Umbilical cord (tissue), 2 donors: Measurements from ENCODE around the gene CEP250. TPM values are rescaled to one million over a fixed set of nuclear protein-coding genes. Genes with fewer than 3 reads are reported as not detected.
"Not testable (repeated sequence)": the region's sequence is repeated elsewhere in the genome, so short reads cannot be mapped to it uniquely, and the experiment has no call there.

ENCODE experiments used
- DNase-seq: peaks from one replicate; pipeline ENCODE4 v3.0.0-alpha.2; 2015; ENCODE audit warnings: low spot score
- total RNA-seq: library from RNA; depleted of rRNA; stranded (reverse); fragments of >200 nt; gene quantifications from one replicate; pipeline ENCODE4 v1.2.3, GENCODE V29; 2014; ENCODE audit warnings: low replicate concordance; ENCODE audit not compliant: insufficient read depth

Gene CEP250
- 3.9 TPM for total RNA-seq

DNA sequence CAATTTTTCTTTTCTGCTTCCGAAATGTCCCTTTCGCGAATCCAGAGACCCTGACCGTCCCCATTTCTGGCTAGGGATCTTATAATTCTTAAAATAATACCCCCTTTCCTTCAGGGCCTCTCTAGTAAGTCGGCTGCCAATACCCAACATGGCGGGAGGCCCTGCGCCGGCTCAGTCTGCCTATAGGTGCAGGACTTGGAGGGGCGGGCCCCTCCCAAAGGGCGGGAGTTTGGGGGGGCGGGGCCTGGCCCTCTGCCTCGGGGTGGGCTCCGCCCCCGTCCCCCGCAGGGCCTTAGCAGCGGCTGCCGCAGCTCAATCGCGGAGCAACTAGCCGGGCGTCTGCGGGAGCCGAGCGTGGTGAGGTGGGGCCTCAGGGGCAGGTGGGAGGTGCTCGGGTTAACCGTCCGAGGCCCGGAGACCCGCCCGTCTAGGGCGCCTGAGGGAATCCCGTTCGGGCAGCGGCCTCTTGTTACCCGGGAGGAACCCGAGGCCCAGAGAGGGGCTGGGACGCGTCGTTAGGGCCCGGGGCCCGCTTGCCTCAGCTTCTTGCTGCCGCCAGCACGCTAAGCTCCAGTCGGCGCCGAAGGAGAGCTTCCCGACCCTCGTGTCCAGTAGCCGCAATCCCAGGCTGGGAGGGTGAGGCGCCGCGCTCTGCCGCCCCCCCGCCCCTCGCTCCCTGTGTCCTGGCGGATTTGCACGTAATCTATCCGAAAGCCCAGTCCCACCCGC lies at the start of gene CEP250:
Gene CEP250, plus strand, starts transcription at position 718 of the 729 bp plus-strand sequence. CDS start 6,770 bp downstream, outside the sequence.
- DNase-seq = peak; percentile 97

DNA sequence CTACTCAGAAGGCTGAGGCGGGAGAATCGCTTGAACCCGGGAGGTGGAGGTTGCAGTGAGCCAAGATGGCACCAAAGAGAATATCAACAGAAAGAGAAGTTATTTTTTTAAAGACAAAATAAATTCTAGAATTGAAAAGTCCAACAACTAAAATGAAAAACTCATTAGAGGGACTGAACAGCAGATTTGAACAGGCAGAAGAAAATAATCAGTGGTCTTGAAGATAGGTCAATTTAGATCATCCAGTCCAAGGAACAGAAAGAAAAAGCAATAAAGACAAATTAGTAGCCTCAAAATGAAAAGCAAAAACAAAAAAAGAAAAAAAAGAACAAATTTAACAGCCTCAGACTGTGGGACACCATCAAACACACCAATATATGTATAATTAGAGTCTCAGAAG lies 49.6 kb upstream of the CEP250 start:
- no peak for DNase-seq

DNA sequence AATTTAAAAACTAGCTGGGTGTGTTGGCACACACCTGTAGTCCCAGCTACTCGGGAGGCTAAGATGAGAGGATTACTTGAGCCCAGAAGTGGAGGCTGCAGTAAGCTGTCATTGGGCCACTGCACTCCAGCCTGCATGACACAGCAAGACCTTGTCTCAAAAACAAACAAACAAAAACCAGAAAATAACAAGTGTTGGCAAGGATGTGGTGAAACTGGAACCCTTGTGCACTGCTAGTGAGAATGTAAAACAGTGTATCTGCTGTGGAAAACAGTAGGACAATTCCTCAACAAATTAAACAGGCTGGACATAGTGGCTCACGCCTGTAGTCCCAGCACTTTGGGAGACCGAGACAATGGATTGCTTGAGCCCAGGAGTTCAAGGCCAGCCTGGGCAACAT lies 47.1 kb upstream of the CEP250 start:
- no peak for DNase-seq

DNA sequence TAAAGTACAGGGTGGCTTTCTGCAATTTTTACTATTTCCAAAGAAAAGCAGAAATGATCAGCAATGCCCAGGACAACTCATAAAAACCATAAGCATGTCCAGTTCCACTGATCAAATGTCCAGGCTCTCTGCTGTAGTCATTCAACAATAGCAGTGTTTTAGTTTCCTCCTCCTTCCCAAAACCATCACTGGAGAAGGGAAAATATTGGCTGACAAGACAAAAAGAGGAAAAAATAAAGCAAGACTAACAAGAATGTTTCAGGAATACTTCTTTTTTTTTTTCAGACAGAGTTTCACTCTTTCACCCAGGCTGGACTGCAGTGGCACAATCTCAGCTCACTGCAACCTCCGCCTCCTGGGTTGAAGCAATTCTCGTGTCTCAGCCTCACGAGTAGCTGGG lies 45.9 kb upstream of the CEP250 start:
- DNase-seq = no peak

DNA sequence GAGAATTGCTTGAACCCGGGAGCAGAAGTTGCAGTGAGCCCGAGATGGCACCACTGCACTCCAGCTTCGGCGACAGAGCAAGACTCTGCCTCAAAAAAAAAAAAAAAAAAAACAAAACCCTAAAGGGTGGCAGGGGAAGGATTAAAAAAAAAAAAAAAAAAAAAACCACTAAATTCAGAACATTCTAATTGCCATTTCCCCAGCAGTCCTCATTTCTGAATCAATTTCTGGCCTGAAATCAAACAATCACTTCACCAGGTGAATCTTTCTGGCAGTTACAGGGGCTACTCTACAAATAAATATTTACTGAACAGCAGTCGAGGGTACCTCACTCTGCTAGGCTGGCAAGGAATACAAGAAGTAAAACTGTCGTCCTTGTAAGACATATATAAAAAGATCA lies 44.8 kb upstream of the CEP250 start:
- DNase-seq = no peak

- DNase-seq = no peak
Observed at GRCh38 chr20:35421322-35421721, 34.1 kb upstream of the CEP250 start.

DNA sequence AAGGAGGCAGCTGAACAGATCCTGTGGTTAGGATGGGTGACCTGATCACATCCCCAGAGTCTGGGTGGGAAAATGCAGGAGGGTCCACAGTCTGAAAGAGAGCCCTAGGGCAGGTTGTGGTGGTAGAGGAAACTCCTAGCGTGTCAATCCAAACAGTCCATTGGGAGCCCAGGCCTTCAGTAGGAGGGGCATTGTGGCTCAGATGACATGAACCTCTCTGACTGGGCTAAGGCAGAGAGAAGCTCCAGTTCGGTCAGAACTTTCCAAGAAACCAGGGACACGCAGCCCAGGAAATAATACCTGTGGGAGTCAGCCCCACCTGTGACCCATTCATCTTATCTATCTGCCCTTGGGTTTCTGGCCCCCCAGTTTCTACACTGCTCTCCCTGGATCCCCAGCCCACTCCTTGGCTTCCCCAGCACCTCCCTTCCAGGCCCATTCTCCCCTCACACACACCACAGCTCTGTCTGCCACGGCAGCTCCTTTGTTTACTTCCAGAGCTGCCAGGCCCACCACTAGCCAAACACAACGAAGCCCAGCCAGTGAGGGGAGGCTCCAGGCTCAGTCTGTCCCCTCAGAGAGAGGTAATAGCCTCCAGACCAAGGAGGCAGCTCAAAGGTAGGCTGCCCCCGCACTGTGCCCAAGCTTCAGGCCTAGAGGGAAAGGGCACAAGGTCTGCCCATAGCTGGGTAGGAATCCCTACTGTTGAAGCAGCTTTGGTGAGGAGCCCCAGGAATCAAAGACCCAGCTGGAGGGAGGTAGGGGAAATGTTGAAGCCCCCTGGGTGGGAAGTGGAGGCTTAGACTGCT lies 23.6 kb upstream of the CEP250 start:
- no peak for DNase-seq

GRCh38 chr20:35432430-35432735 lies 23.0 kb upstream of the CEP250 start:
- no peak for DNase-seq

DNA sequence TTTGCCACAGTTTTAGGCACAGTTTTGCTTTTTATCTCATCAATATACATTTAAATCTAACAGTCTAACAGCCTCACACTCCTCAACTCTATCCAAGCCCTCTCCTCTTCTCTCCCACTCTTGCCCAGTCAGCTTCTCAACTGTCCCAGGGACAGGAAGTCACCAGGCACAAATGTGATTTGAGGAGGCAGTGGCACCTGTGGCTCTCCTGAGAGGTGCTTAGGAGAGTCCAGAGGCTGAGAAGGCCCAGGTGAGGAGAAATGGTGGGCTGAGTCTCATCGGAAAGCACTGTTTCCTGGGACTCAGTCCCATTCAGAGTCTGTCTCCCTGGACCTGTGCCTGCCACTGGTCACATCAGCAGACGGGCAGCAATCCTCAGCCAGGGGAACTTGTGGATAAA lies 22.1 kb upstream of the CEP250 start:
- no peak for DNase-seq

GRCh38 chr20:35434085-35435005 lies 21.1 kb upstream of the CEP250 start:
- no peak for DNase-seq

DNA sequence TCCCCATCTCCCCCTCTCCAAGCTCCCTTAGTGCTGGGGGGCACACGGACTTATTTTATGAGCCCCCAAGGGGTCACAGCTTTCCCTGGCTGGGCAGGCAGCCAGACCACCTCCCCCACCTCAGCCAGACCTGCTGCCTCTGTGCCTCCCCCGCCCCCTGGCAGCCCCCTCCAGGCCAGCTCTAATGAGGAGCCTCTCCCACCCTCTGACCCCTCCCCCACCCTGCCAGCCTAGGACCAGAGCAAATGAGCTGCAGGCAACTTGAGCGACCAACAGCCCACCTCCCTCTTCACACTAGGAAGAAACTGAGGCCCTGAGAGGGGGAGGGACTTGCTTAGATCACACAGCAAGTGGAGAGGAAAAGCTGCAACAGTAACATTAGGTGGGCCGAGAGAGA lies 19.2 kb upstream of the CEP250 start:
- no peak for DNase-seq

GRCh38 chr20:35437599-35437998 lies 17.8 kb upstream of the CEP250 start:
- no peak for DNase-seq

DNA sequence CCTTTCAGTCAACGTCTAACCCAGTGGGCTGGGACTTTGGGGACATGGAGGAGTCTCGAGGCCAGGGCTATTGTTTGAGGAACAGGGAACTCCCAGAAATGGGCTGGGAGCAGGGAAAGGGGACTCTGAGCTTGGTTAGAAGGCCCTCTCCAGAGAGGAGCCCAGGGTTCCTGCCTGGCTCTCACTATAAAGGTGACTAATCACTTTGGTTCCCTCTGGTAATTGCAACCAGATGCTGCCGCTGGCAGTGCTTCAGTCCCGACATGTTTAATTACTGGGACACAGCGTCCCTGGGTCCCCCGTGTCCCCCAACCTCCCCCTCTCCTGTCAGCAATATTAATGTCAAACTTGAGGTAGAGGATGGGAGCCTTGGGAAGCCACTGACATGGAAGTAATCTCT lies 12.4 kb upstream of the CEP250 start:
- DNase-seq = no peak

DNA sequence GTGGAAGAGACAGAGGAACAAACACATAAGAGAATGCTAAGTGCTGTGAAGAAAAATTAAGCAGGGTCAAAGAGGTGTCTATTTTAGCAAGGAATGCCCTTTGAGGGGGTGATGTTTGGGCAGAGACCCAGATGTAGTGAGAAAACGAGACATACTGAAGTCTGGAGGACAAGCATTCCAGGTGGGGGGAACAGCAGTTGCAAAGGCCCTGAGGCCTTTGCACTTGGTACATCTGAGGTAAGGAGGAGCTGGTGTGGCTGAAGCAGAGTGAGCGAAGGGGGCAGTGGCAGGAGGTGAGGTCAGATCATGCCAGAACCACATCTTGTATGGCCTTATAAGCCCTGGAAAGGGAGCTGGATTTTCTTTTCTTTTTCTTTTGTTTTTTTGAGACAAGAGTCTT lies 11.2 kb upstream of the CEP250 start:
- no peak for DNase-seq

- no peak for DNase-seq
Observed at GRCh38 chr20:35446356-35447078, 8.9 kb upstream of the CEP250 start.

DNA sequence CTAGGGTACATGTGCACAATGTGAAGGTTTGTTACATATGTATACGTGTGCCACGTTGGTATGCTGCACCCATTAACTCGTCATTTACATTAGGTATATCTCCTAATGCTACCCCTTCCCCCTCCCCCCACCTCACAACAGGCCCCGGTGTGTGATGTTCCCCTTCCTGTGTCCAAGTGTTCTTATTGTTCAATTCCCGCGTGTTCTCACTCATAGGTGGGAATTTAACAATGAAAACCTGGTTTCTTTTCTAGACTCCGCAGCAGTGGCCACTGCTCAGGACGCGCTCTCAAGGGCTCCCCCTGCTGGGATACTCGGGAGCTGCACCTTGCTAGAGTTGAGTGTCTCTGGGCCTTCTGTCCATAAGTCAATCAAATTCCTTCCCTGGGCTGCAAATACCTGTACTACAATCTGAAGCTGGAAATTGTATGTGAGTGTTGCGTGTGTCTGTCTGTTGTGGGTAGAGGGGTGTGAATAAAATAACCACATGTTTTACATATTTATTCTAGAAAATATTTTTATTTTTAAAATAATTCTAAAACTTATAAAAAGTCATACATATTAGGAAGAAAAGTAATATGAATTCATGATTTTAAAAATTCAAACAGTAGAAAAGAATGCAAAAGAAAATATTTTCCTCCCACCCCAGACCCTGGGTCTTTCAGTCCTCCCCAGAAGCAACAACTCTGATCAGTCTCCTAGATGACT lies 8.2 kb upstream of the CEP250 start:
- peak; percentile 86 for DNase-seq

DNA sequence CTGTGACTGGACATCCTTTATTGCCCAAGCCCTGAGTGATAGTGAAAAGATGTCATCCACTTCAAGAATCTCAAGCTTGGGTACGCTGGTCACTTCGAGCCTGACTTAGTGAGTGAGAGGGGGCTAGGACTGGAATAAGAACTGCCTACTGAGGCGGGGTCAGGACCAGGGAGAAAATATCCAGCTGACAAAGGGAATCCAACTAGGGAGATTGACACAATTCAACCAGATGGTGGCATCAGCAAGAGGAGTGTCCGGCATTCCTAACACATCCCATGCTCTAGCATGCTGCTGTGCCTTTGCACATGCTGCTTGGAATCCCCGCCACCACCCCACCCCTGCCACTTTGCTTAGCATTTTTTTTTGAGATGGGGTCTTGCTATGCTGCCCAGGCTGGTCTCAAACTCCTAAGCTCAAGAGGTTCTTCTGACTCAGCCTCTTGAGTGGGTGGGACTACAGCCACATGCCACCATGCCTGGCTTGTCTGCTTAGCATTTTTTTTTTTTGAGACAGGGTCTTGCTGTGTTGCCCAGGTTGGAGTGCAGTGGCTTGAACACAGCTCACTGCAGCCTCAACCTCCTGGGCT lies 6.5 kb upstream of the CEP250 start:
- no peak for DNase-seq

GRCh38 chr20:35449855-35450254 lies 5.5 kb upstream of the CEP250 start:
- DNase-seq = not testable (repeated sequence)

DNA sequence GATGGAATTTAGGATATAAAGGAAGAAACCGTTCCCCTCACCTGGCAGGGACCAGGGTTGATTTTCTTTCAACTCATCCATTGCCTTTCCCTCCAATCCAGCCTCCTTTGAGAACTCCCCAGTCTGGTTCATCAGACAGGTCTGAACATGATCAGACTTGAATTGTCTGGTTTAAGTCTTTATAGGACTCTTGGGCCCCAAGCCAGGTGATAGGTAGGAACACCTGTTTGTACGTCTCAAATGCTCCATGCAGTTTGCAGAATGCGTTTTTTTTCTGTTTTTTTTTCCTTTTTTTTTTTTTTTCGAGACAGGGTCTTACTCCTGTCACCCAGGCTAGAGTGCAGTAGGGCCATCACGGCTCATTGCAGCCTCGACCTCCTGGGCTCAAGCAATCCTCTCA lies 4.1 kb upstream of the CEP250 start:
- DNase-seq = peak; percentile 82

- DNase-seq = no peak
Observed at GRCh38 chr20:35453647-35454046, 1.8 kb upstream of the CEP250 start.
